H1 (cell line): ENCODE data around the gene ZDHHC19. TPM values are rescaled to one million over a fixed set of nuclear protein-coding genes. Genes with fewer than 3 reads are reported as not detected.

Source experiments
- CHD7 ChIP-seq: fragments of 300-600 bp; sonication (generic); IDR thresholded peaks from 2 replicates; pipeline ENCODE4 v1.7.1; 2012; ENCODE audit warnings: low read length, moderate library complexity, mild to moderate bottlenecking, inconsistent platforms; ENCODE audit not compliant: insufficient replicate concordance
- polyA plus RNA-seq, 7 experiments: library from polyadenylated mRNA; depleted of rRNA in 3 of 7; stranded (reverse) in 5 of 7; unstranded in 2 of 7; fragments of >200 nt in 5 of 7; fragments of 200-250 nt in 2 of 7; gene quantifications; 1 replicate in 5 of 7; 2 replicates in 1 of 7; 4 replicates in 1 of 7; pipeline versions ENCODE4 v1.2.1 to v1.2.3, GENCODE V29; 2011 to 2013; ENCODE audit warnings: missing spikeins in 2 of 7, mixed read lengths in 2 of 7
- total RNA-seq: library from RNA; stranded (reverse); fragmentation: NEBNext Ultra II Directional; extraction: Animal tissue kit (Norgen Biotek cat#: 25700); gene quantifications from 2 replicates; pipeline ENCODE4 v1.2.1, GENCODE V29; 2021

Gene ZDHHC19
- total and polyA plus RNA-seq, 2 of the 8 experiments (the other 6 are each of a cell fraction or from before 2014, with no cell fraction given) = 2.5 to 4.1 TPM

GRCh38 chr3:196203846-196204245 is 7.4 kb downstream of the ZDHHC19 start (continued):
- no peak for TF ChIP-seq CHD7
